Dedifferentiated amniotic fluid mesenchymal stem cell (primary cell): Measurements from ENCODE around the gene HES7.
A peak's percentile ranks its signal among the peaks of the same experiment; 100 is the strongest.
"Not testable (repeated sequence)": the region's sequence is repeated elsewhere in the genome, so short reads cannot be mapped to it uniquely, and the experiment has no call there.

ENCODE experiments used
- DNase-seq: peaks from one replicate; pipeline ENCODE4 v3.0.0-alpha.2; 2016; ENCODE audit errors: extremely low spot score

HES7 gene

DNA sequence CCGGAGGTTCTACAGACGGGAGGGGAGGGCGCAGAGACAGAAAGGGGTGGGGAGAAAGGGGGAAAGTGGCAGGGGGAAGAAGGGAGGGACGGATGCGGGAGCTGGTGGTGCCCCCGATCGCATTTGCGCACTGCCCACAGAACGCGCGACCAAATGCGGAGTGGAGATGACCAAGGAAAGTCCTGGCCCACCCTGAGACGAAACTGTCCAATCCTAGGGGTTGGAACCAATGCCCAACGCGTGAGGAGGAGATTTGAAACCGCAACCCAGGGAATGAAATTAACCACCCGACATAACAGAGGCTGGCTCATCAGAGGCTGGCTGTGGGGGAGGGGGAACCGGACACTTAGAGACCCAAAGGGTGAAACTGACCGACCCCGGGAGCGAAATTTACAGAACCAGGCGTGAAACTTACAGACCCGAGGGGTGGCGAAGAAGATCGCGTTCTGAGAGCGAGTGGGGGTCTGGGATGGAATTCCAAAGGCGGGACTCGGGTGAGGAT, 1.4 kb downstream of the HES7 start:
- peak; percentile 49 for DNase-seq

DNA sequence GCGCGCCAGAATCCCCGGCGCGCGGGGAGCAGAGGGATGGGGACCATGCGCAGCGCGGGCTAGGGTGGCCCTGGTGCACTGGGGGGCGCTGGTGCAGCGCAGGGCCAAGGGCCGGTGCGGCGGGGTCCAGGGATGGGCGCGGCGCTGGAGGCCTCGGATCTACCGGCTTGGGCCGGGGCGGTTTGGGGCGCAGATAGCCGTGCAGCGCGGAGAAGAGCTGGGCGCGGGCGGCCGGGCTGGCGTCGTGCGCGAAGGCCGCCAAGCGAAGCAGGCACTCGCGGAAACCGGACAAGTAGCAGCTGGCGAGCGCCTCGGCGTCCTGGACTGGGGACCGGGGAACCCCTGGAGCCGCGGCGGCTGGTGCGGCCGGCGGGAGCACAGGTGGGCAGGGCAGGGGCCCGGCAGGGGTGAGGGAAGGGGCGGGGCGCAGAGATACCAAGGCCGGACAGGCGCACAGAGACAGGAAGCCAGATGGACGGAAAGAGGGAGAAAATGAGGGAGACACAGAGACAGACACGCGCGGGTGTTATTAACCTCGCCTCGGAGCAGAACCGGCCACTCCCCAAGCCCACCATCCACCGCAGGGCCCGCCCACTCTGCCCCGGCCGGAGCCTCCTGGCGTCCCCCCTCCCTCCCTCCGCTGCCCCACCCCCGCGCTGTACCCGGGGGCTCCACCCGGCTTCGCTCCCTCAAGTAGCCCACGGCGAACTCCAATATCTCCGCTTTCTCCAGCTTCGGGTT, 2.1 kb downstream of the HES7 start:
- DNase-seq, result peak; percentile 25

DNA sequence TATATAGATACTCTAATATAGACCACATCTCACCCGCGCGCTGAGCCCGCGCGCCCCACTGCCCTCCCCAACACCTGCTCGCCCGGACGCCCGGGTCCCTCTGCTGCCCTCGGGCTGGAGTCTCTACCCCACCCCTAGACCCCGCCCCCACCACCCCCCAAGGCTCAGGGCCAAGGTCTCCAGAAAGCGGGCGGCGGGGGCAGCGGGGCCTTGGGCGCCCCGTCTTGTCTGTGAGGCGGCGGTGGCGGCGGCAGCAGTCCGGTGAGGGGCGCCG, 2.6 kb downstream of the HES7 start:
- no peak for DNase-seq

DNA sequence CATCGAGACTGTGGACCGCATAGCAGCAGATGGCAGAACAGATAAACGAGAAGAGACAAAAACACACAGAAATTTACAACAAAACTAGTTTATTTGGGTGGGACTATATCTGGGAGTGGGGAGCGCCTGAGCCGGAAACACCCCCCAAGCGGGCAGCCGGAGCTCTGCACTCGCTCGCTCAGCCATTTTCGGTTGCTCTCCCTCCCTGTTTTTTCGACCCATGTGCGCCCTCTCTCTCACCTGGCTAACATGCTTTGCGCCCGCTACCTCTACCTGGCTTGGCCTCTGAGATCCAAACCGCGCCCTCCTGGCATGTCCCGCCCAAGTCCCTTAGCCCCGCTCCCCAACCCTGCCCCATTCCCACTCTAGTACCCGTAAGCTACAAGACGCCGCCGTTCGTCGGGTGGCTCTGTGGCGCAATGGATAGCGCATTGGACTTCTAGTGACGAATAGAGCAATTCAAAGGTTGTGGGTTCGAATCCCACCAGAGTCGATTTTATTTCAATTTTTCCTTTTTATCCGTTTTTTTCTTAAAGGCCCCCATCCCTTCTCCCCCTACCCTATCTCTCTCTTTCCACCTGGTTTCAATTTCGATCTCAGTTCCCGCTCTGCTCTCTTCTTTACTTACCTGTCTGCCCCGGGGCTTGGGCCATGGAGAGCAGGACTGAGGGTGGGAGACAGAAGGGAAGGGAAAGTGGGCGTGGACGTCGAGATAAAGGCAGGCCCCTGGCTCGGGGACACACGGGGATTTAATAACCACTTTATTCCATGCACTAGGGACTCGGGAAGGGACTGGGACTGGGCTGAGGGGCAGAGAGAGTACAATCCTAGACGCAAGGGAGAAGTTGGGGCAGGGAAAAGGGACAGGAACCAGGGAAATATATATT, 3.1 kb downstream of the HES7 start:
- DNase-seq, result peak; percentile 73

GRCh38 chr17:8119581-8120519, 4.1 kb downstream of the HES7 start:
- peak; percentile 93 for DNase-seq

- peak; percentile 86 for DNase-seq
These were observed 4.9 kb downstream of the HES7 start for GRCh38 chr17:8118769-8119580.

GRCh38 chr17:8117980-8118768, 5.7 kb downstream of the HES7 start, which contains the start of gene ALOXE3:
Gene ALOXE3, minus strand, starts transcription at chr17:8118514. Its CDS starts 524 bp downstream, at chr17:8117990.
- DNase-seq, result peak; percentile 49

DNA sequence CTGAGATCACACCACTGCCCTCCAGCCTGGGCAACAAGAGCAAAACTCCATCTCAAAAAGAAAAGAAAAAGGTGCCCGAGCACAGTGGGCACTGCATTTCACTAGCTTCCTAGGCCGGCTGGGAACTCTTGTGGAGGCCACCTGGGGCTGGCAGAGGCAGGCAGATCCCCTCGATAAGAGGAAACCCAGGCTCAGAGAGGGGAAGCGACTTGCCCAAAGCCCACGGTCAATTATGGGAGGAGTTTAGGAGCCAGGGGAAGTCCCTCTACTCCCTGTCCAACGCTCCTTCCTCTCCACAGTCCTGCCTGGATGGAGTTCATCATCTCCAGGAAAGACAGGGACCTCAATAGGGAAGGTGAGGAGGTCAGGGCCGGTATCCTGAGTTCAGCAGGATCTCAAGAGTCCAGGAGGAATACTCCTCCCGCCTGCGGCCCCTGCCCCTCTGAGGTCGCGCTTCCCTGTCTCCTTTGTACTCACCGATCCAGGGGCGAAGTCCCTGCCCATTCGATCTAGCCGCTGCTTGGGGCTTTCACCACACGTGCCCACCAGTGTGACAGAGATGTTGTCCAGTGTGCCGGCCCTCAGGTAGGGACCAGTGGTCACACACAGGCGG, 6.4 kb downstream of the HES7 start:
- no peak for DNase-seq

- DNase-seq, result no peak
These were observed 7.1 kb downstream of the HES7 start for GRCh38 chr17:8116776-8117175.

GRCh38 chr17:8110907-8111306, 13.0 kb downstream of the HES7 start:
- DNase-seq, result no peak

DNA sequence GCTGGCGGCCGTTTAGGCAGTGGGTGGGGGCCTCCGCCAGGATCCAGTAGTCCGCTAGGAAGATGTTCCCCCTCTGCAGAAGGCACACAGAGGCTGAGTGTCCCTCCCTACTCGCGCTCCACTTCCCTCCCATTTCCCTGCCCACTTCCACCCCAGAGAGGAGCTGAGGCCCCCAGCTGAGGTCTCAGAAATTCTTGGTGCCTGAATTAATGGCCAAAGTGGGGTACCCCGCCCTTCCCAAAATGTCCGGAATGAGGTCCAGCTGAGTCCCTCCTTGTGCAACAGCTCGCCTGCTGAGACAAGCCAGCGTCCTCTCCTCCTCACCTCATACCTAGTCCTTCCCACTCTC, 13.5 kb downstream of the HES7 start:
- no peak for DNase-seq

- DNase-seq, result no peak
These were observed 14.0 kb downstream of the HES7 start for GRCh38 chr17:8109661-8110455.

- DNase-seq, result no peak
These were observed 14.8 kb downstream of the HES7 start for GRCh38 chr17:8108972-8109660.

DNA sequence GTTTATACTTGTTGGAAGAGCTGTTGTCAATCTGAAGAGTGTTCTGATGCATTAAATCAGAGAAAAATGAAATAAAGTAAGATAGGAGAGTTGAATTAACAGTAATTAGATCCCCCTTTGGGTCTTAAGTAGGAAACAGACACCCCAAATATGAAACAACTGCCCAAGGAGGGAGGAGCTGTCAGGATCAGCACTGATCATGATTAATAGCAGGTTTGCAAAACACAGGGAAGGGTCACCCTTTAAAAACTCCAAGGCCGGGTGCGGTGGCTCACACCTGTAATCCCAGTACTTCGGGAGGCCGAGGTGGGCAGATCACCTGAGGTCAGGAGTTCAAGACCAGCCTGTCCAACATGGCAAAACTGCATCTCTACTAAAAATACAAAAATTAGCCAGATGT, 16.9 kb downstream of the HES7 start:
- DNase-seq, result not testable (repeated sequence)

DNA sequence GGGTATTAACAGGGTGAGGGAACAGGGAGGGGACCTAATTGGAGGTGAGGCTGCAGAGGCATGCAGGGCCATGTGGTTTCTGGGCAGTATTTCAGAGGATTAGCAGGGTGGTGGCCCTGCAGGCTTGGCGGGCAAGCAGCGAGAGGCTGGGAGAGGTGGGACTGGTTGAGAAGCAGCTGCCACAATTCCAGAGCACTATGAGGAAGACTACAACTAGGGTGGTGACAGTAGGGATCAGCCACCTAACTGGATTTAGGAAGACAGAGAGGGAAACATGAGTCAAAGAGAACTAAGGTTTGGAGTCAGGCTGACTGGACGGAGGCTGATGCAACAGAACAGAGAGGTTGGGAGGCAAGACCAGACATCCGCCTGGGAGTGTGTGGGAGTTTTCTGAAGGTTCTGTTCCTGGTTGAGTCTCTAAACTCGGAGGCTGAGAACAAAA, 17.9 kb downstream of the HES7 start:
- DNase-seq, result no peak

DNA sequence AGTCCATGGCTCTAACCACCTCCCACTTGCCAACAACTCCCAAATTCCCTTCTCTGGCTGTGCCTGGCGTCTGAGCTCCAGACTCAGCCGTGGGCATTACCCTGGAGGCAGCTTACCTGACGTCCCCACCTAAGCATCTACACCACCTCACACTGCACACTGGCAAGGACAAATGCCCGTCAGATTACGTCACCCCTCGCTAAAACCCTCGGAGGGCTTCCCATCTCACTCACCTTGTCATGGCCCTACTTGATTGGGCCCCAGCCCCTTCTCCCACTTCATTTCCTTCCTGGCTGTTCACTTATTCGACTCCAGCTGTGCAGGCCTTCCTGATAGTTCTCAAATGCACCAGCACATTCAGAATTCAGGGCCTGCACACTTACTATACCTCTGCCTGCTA, 19.0 kb downstream of the HES7 start:
- no peak for DNase-seq

- no peak for DNase-seq
These were observed 20.4 kb downstream of the HES7 start for GRCh38 chr17:8103549-8103948.

DNA sequence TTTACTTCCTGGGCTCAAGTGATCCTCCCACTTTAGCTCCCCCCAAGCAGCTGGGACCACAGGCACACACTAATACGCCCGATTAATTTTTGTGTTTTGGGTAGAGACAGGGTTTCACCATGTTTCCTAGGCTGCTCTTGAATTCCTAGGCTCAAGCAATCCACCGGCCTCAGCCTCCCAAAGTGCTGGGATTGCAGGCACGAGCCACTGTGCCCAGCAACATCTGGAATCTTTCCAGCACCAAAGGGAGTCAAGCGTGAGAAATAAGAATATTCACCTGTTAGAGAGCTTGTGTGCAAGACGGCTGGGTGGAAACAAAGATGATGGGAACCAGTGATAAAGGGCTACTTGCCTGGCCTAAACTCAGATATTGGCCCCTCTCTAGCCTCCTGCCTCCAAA, 22.2 kb downstream of the HES7 start:
- no peak for DNase-seq
